ENCODE results near the gene NPM3.

The NPM3 gene

GRCh38 chr10:101760510-101760909 is 22.7 kb downstream of the NPM3 start:
- DNase-seq (ENCODE audit: extremely low read depth in 1 of 2, low read depth in 1 of 2) = no peak

- DNase-seq (ENCODE audit: extremely low read depth in 1 of 2, low read depth in 1 of 2) = no peak
These were observed 23.7 kb downstream of the NPM3 start for GRCh38 chr10:101759309-101760247.

DNA sequence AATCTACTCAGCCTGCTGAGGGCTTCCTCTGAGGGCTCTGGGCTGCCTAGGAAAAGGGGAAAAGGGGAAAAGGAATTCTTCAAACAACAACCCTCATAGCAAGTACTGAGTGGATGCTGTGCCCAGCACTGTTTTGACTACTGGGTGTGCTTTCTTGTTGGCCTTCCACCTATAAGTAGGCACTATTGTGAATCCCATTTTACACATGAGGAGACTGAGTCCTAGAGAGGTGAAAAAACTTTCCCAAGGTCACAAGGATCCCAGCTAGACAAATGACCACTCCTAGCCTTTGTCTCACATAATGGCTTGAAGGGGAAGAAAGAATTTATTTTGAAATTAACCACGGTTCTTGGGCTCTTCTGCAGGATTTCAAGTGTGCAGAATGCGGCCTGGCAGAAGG is 24.4 kb downstream of the NPM3 start:
- DNase-seq (ENCODE audit: extremely low read depth in 1 of 2, low read depth in 1 of 2) = no peak

- no peak for DNase-seq (ENCODE audit: extremely low read depth in 1 of 2, low read depth in 1 of 2)
These were observed 31.0 kb downstream of the NPM3 start for GRCh38 chr10:101752241-101752640.

- no peak for DNase-seq (ENCODE audit: extremely low read depth in 1 of 2, low read depth in 1 of 2)
These were observed 33.9 kb downstream of the NPM3 start for GRCh38 chr10:101749047-101750016.

- DNase-seq (ENCODE audit: extremely low read depth in 1 of 2, low read depth in 1 of 2) = no peak
These were observed 34.8 kb downstream of the NPM3 start for GRCh38 chr10:101748496-101748895.

GRCh38 chr10:101745074-101745696 is 38.1 kb downstream of the NPM3 start:
- no peak for DNase-seq (ENCODE audit: extremely low read depth in 1 of 2, low read depth in 1 of 2)

GRCh38 chr10:101744267-101744666 is 39.0 kb downstream of the NPM3 start:
- DNase-seq (ENCODE audit: extremely low read depth in 1 of 2, low read depth in 1 of 2) = no peak

DNA sequence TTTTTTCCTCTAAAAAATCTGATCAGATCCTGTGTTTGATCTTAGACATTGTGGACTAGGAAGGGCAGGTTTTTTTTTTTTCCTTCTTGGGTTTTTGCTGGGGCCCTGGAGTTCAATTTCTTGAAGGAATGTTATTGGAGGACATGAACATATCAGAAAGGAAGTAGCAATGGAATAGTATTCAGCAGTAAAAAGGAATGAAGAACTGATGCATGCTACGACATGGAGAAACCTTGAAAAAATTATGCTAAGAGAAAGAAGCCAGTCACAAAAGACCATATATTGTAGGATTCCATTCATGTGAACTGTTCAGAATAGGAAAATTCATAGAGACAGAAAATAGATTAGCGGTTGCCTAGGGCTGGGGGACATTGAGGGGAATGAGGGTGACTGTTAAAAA is 41.3 kb downstream of the NPM3 start:
- no peak for DNase-seq (ENCODE audit: extremely low read depth in 1 of 2, low read depth in 1 of 2)

DNA sequence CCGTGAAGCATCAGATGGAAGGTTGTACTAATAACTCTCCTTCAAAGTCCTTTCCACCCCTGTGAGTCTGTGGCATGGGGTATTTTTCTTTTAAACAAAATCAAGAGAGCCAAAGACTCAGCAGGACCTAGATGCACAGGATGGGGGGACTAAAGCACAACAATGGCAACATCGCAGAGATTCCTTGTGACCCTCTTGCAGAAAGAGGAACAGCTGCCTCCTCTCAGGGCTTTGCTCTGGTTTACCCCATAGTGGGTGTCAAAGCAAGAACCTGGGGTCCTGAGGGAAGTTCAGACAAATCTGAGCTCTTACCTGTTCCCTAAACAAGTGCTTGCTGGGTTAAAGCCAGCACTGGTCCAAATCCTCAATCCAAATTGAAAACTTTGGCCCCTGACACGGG is 46.6 kb downstream of the NPM3 start:
- DNase-seq (ENCODE audit: extremely low read depth in 1 of 2, low read depth in 1 of 2) = no peak

DNA sequence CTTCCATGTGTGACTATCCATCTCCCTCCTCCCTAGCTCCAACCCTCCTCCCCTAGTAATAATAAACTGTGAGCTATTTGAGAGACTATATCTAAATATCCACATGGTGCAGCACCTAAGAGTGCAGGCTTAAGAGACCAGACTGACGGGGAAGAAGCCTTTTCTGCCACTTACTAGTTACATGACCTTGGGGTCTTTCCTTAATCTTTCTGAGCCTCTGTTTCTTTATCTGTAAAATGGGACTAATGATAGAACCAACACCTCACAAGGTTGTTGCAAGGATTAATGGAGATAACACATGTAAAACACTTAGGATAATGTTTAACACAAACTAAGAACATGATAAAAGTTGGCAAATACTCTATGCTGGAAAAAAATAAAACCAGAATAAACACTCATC is 51.1 kb downstream of the NPM3 start:
- DNase-seq (ENCODE audit: extremely low read depth in 1 of 2, low read depth in 1 of 2) = no peak
